Chondrocyte (in vitro differentiated cells): ENCODE data around the gene SYNGR1. TPM values are rescaled to one million over a fixed set of nuclear protein-coding genes. Genes with fewer than 3 reads are reported as not detected.
A peak's percentile ranks its signal among the peaks of the same experiment; 100 is the strongest.

Source experiments
- DNase-seq: peaks from one replicate; pipeline ENCODE4 v3.0.0; 2021; ENCODE audit warnings: mixed read lengths, low spot score
- H3K27ac Mint-ChIP-seq: one replicate; pipeline ENCODE4 v1.8.0; 2021; ENCODE audit warnings: mild to moderate bottlenecking, moderate library complexity, mixed read lengths; ENCODE audit not compliant: unreplicated experiment
- H3K27me3 Mint-ChIP-seq: 2 replicates; pipeline ENCODE4 v1.8.0; 2021; ENCODE audit warnings: low read depth, mixed read lengths
- H3K36me3 Mint-ChIP-seq: 2 replicates; pipeline ENCODE4 v1.8.0; 2021; ENCODE audit warnings: low read depth, mixed read lengths
- H3K4me1 Mint-ChIP-seq: 2 replicates; pipeline ENCODE4 v1.8.0; 2021; ENCODE audit warnings: low read depth, mild to moderate bottlenecking, mixed read lengths
- H3K4me3 Mint-ChIP-seq: one replicate; pipeline ENCODE4 v1.8.0; 2021; ENCODE audit warnings: mild to moderate bottlenecking, moderate library complexity, mixed read lengths; ENCODE audit not compliant: unreplicated experiment
- H3K9me3 Mint-ChIP-seq: 2 replicates; pipeline ENCODE4 v1.8.0; 2021; ENCODE audit warnings: low read depth, mixed read lengths
- CTCF ChIP-seq: fragments of 200-600 bp; sonication (generic); IDR thresholded peaks from 2 replicates; pipeline ENCODE4 v1.5.0; 2021; ENCODE audit warnings: antibody characterized with exemption, mild to moderate bottlenecking, moderate library complexity
- total RNA-seq: library from RNA; stranded (reverse); gene quantifications from 3 replicates; pipeline ENCODE4 v1.2.1, GENCODE V29; 2021

SYNGR1 gene
- total RNA-seq, 1 donor from 2014 or later: 18.4 TPM

- Mint-ChIP-seq H3K4me3 (no peak overlapping the region), H3K27ac (no peak overlapping the region), H3K36me3 (peaks cover 2% of the 10 kb centered on the region), H3K27me3 (no peaks in the 10 kb centered on the region), H3K4me1 (peaks cover 36% of the 10 kb centered on the region), H3K9me3 (no peaks in the 10 kb centered on the region)
- no peak for DNase-seq
- no peak for TF ChIP-seq CTCF
These were observed 10.5 kb downstream of the SYNGR1 start for GRCh38 chr22:39360242-39360641.

GRCh38 chr22:39360674-39361413, 11.1 kb downstream of the SYNGR1 start:
- Mint-ChIP-seq H3K9me3 (no peaks in the 10 kb centered on the region), H3K4me1 (peaks cover 37% of the 10 kb centered on the region), H3K36me3 (peaks cover 2% of the 10 kb centered on the region)

GRCh38 chr22:39361496-39361895, 11.7 kb downstream of the SYNGR1 start:
- H3K4me3 Mint-ChIP-seq: no peak overlapping the region
- no peaks in the 10 kb centered on the region for H3K9me3 Mint-ChIP-seq
- no peaks in the 10 kb centered on the region for H3K27me3 Mint-ChIP-seq
- no peak for DNase-seq
- no peak overlapping the region for H3K27ac Mint-ChIP-seq
- peaks cover 2% of the 10 kb centered on the region for H3K36me3 Mint-ChIP-seq
- H3K4me1 Mint-ChIP-seq: peaks cover 37% of the 10 kb centered on the region
- TF ChIP-seq CTCF: no peak

More at GRCh38 chr22:39360674-39361413, 11.1 kb downstream of the SYNGR1 start:
- no peak overlapping the region for H3K4me3 Mint-ChIP-seq
- peak overlapping the region; percentile 30 for H3K27ac Mint-ChIP-seq
- no peaks in the 10 kb centered on the region for H3K27me3 Mint-ChIP-seq
- no peak for DNase-seq
- no peak for TF ChIP-seq CTCF

DNA sequence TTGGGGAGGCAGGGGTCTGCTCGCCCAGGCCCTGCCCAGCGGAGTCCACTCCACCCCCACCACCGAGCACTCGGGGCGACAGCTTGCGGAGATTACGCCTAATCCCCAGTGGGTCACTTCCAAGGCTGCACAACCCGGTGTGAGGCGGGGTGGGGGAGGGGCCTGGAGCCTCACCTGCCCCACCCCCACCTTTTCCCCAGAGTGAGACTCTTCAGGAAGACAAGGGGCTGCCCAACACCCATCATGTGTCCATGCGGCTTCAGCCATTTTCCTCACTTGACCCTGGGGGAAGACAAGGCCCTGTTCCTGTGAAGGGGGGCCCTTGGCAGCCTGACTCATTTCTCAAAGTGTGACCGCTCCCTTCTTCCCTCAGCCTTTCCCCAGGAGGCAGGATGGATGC, 12.5 kb downstream of the SYNGR1 start:
- H3K9me3 Mint-ChIP-seq: no peaks in the 10 kb centered on the region
- H3K27ac Mint-ChIP-seq: no peak overlapping the region
- H3K27me3 Mint-ChIP-seq: no peaks in the 10 kb centered on the region
- no peak overlapping the region for H3K4me3 Mint-ChIP-seq
- no peak for TF ChIP-seq CTCF
- H3K4me1 Mint-ChIP-seq: peaks cover 37% of the 10 kb centered on the region
- DNase-seq: no peak
- peaks cover 2% of the 10 kb centered on the region for H3K36me3 Mint-ChIP-seq

- peaks cover 37% of the 10 kb centered on the region for H3K4me1 Mint-ChIP-seq
- no peaks in the 10 kb centered on the region for H3K9me3 Mint-ChIP-seq
- H3K27me3 Mint-ChIP-seq: no peaks in the 10 kb centered on the region
- no peak overlapping the region for H3K4me3 Mint-ChIP-seq
- peak overlapping the region; percentile 59 for H3K27ac Mint-ChIP-seq
- no peak for TF ChIP-seq CTCF
- DNase-seq: no peak
- H3K36me3 Mint-ChIP-seq: peaks cover 2% of the 10 kb centered on the region
These were observed 13.1 kb downstream of the SYNGR1 start for GRCh38 chr22:39362932-39363331.
